IMR-90 (cell line): ENCODE data around the gene BLNK.

Source experiments
- CTCF ChIP-seq: conservative IDR thresholded peaks from 2 replicates; pipeline ENCODE4 v1.5.1; 2012; ENCODE audit warnings: mild to moderate bottlenecking, low read depth, low read length, improper control_type of control experiment
- MAFK ChIP-seq: IDR thresholded peaks from 2 replicates; pipeline ENCODE4 v1.6.1; 2012; ENCODE audit warnings: low read depth, low read length, improper control_type of control experiment
- NFE2L2 ChIP-seq: fragments of 150-350 bp; IDR thresholded peaks from 2 replicates; pipeline ENCODE4 v1.6.1; 2016; ENCODE audit warnings: low read depth, mild to moderate bottlenecking, low read length
- POLR2A ChIP-seq: IDR thresholded peaks from 2 replicates; pipeline ENCODE4 v1.6.1; 2012; ENCODE audit warnings: mild to moderate bottlenecking, low read depth, low read length
- RFX5 ChIP-seq: IDR thresholded peaks from 2 replicates; pipeline ENCODE4 v1.8.0; 2012; ENCODE audit warnings: low read depth, mild to moderate bottlenecking, low read length, moderate library complexity
- USF2 ChIP-seq: fragments of 150-350 bp; IDR thresholded peaks from 2 replicates; pipeline ENCODE4 v1.6.1; 2017; ENCODE audit warnings: mild to moderate bottlenecking, antibody characterized with exemption, low read length, low read depth

GRCh38 chr10:96297486-96297885, 26.1 kb upstream of the BLNK start:
- TF ChIP-seq MAFK, result no peak
- no peak for TF ChIP-seq CTCF
- no peak for TF ChIP-seq USF2
- no peak for TF ChIP-seq POLR2A
- TF ChIP-seq NFE2L2, result no peak
- TF ChIP-seq RFX5, result no peak
